ENCODE data around the gene RUNX1.

RUNX1 gene

DNA sequence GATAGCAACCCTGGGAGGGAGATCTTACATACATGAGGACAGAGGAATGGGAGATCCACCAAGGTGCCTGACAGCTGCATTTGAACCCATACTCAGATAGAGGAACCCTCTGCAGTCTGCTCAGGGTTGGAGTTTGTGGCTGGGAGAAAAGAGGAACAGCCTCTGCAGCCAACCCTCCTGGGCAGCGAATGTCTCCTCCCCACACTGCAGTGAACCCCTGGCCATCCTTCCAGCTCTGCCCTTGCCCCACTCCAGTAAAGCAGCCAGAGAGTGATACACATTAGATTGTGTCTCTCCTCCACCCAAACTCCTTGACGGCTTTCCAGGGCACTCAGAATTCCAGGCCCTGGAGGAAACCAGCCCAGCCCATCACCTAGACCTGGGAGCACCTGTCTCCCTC is 137.7 kb downstream of the RUNX1 start:
- TF ChIP-seq, protein P1, sequence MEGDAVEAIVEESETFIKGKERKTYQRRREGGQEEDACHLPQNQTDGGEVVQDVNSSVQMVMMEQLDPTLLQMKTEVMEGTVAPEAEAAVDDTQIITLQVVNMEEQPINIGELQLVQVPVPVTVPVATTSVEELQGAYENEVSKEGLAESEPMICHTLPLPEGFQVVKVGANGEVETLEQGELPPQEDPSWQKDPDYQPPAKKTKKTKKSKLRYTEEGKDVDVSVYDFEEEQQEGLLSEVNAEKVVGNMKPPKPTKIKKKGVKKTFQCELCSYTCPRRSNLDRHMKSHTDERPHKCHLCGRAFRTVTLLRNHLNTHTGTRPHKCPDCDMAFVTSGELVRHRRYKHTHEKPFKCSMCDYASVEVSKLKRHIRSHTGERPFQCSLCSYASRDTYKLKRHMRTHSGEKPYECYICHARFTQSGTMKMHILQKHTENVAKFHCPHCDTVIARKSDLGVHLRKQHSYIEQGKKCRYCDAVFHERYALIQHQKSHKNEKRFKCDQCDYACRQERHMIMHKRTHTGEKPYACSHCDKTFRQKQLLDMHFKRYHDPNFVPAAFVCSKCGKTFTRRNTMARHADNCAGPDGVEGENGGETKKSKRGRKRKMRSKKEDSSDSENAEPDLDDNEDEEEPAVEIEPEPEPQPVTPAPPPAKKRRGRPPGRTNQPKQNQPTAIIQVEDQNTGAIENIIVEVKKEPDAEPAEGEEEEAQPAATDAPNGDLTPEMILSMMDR (IDR thresholded peaks at IDR 0.05), result no peak

GRCh38 chr21:34910396-34910795 is 138.7 kb downstream of the RUNX1 start:
- TF ChIP-seq, protein P1 (IDR thresholded peaks at IDR 0.05), result no peak

- TF ChIP-seq, protein P1 (IDR thresholded peaks at IDR 0.05), result no peak
These were observed 139.4 kb downstream of the RUNX1 start for GRCh38 chr21:34909492-34910292.

DNA sequence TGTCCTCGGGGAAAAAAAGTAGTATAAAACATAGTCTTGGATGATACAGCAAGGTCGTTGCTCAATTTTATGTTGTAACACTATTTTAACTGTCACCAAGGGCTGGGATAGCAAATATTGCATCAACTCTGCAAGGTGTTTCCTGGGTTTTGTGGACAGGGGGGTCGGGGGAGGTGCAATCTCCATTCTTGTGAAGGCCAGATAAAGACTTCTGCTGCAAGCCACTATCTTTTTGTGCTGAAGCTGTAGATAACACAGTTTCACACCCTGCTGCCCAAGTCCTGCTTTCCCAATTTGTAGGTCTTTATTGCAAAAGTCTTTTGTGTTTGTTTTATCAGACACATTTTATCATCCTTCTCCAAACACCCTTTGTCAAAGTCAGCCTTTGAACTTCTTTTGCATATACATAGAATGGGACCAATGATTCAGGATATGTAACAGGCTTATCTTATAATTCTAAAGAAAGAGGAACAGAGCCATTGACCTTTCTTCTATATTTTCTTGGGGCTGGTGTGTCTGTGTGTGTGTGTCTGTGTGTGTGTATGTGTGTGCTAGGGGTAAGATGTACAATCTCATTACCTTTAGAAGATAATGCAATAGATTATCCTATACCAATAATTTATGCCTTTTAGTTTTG is 140.6 kb downstream of the RUNX1 start:
- TF ChIP-seq, protein P1 (IDR thresholded peaks at IDR 0.05), result no peak

DNA sequence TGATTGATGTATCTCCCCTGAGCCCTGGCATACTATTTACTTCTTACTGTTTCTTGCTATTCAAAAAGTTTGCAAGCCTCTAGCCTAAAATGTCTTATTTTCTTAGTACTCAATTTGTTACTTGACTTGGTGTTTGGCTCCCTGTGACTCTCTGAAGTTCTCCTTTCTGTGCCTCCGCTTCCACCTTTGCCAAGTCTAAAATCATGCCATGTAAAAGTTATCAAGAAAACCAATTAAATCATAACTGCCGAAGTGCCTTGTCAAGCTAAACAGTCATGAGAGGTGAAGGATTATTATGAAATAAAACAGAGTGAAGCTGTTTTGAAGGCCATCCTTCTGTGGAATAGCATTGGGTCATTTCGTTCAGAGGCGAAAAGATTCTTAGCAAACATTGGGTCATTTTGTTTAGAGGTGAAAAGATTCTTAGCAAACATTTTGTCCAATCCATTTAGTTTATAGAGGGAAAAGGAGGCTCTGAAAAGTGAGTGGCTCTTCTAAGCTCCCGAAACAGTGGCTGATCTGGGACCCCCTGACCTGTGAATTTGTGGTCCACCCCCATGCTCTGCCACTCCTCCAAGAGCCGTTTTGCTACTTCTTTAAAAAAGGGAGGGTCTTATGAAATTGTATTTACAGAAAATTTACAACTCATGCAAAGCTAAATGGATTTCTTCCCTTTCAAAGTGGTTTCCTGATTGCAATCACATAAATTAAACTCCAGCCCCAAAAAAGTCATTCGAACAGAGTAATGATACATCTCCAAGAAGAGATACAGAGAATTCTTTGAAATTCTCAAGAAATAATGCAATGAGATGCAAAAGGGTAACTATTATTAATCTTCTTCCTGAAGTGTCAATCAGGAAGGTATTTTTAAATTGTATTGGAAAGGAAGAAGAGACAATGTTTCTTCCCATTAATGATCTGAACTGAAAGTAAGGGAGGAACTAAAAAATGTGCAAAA is 141.4 kb downstream of the RUNX1 start:
- TF ChIP-seq, protein P1 (IDR thresholded peaks at IDR 0.05), result no peak

DNA sequence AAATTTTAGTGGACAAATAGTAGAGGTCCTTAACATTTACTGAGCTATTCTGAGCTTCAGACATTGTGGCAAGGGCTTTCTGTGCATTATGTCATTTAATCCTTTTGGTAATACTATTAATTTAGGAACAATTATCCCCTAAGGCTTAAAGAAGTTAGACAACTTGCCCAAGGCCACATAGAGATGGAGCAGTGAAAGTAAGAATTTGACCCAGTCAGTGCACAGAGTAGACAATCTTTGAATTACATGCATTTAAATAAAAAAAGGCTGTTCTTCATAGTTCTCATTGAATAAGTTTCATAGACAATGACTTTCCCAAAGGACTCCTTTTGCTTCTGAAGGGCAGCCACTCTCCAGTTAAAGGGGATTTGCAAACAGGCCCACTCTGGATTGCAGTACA is 142.7 kb downstream of the RUNX1 start:
- TF ChIP-seq, protein P1 (IDR thresholded peaks at IDR 0.05), result no peak

DNA sequence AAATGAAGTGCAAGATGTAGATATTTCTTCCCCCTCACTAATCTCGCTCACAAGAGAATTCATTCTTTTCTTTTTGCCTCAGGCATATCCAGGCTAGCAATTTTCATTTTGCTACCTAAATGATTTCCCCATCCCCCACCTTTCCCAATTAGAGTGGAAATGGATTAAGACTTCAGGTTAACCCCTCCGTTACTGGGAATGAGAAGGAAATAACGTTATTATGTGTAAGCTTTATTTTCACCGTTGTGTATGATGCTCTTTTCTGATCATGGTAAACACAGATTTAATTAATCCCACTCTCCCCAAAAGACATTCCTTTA is 143.9 kb downstream of the RUNX1 start:
- TF ChIP-seq, protein P1 (IDR thresholded peaks at IDR 0.05), result no peak

Data from LNCAP (cell line).